ENCODE results near the gene GATA6.

Gene GATA6

GRCh38 chr18:22170421-22171257 lies 1.2 kb downstream of the GATA6 start (continued):
- TF ChIP-seq ZSCAN30 (tag by site-specific recombination; IDR thresholded peaks at IDR 0.05) = no peak
- no peak for TF ChIP-seq ZNF18 (tag by site-specific recombination; IDR thresholded peaks at IDR 0.05)
- peak; percentile 79 for TF ChIP-seq ZNF76 (tag by site-specific recombination; IDR thresholded peaks at IDR 0.05; ENCODE audit: borderline replicate concordance, low read depth)
- TF ChIP-seq ZNF639 (tag by site-specific recombination; IDR thresholded peaks at IDR 0.05) = no peak
- no peak for TF ChIP-seq ZSCAN4 (tag by site-specific recombination; IDR thresholded peaks at IDR 0.05)
- TF ChIP-seq ZFHX2 (tag by site-specific recombination; conservative IDR thresholded peaks at IDR 0.05) = peak; percentile 63
- no peak for TF ChIP-seq ZBTB21 (tag by site-specific recombination; IDR thresholded peaks at IDR 0.05)
- peak; percentile 31 for TF ChIP-seq SP2 (tag by site-specific recombination; IDR thresholded peaks at IDR 0.05)
- TF ChIP-seq ZNF121 (tag by site-specific recombination; IDR thresholded peaks at IDR 0.05) = no peak
- peak; percentile 41; the same call in 1 of the 2 replicates for TF ChIP-seq ZBTB8A (tag by site-specific recombination; IDR thresholded peaks at IDR 0.05)
- no peak for TF ChIP-seq ZNF274 (IDR thresholded peaks at IDR 0.05; ENCODE audit: low read length)
- no peak for TF ChIP-seq ZNF274 (tag by site-specific recombination; IDR thresholded peaks at IDR 0.05; ENCODE audit: borderline replicate concordance)
- TF ChIP-seq ZBTB48 (tag by site-specific recombination; IDR thresholded peaks at IDR 0.05) = 0 out of 2 replicates have a peak, but pooled peaks have one; percentile 17
- TF ChIP-seq ZBTB26 (tag by site-specific recombination; optimal IDR thresholded peaks at IDR 0.05) = peak; percentile 2
- TF ChIP-seq CTCF (tag by site-specific recombination; IDR thresholded peaks at IDR 0.05) = peak; percentile 43; the same call in 1 of the 2 replicates
- TF ChIP-seq PRDM1 (tag by site-specific recombination; IDR thresholded peaks at IDR 0.05) = peak; percentile 66
- 0 out of 2 replicates have a peak, but pooled peaks have one; percentile 19 for TF ChIP-seq REST (tag by site-specific recombination; IDR thresholded peaks at IDR 0.05)
- no peak for TF ChIP-seq ZNF366 (tag by site-specific recombination; conservative IDR thresholded peaks at IDR 0.05)
- TF ChIP-seq MZF1 (tag by site-specific recombination; IDR thresholded peaks at IDR 0.05; ENCODE audit: borderline replicate concordance) = no peak
- 0 out of 2 replicates have a peak, but pooled peaks have one; percentile 28 for TF ChIP-seq PBX3 (CRISPR knock-in tag; IDR thresholded peaks at IDR 0.05)
- TF ChIP-seq ZBTB20 (tag by site-specific recombination; IDR thresholded peaks at IDR 0.05) = 0 out of 2 replicates have a peak, but pooled peaks have one; percentile 14
- 0 out of 2 replicates have a peak, but pooled peaks have one; percentile 10 for TF ChIP-seq ZNF513 (tag by site-specific recombination; IDR thresholded peaks at IDR 0.05)
- TF ChIP-seq KLF9 (tag by site-specific recombination; IDR thresholded peaks at IDR 0.05; ENCODE audit: low read depth) = 0 out of 2 replicates have a peak, but pooled peaks have one; percentile 15
- no peak for TF ChIP-seq ZNF266 (tag by site-specific recombination; IDR thresholded peaks at IDR 0.05; ENCODE audit: low read depth)

Measured in HEK293 (cell line).